ENCODE results near the gene AK5. TPM values are rescaled to one million over a fixed set of nuclear protein-coding genes. Genes with fewer than 3 reads are reported as not detected.

The AK5 gene
- polyA plus RNA-seq, 1 donor (not counting 4 experiments of a cell fraction or from before 2014, with no cell fraction given) = 0.30 TPM

GRCh38 chr1:77371396-77371795 is 89.6 kb downstream of the AK5 start:
- Histone ChIP-seq H3K9ac (ENCODE audit: control insufficient read depth, extremely low read depth, insufficient read depth, low read length) (no peak overlapping the region), H3K4me2 (ENCODE audit: control insufficient read depth, extremely low read depth, insufficient read depth, low read depth, low read length) (no peak overlapping the region), H3K4me1 (ENCODE audit: control insufficient read depth, extremely low read depth, insufficient read depth, low read length) (peaks cover 5% of the 10 kb centered on the region), H4K20me1 (ENCODE audit: control insufficient read depth, extremely low read depth, insufficient read depth, low read length) (no peaks in the 10 kb centered on the region), H3K4me3 (ENCODE audit: control insufficient read depth in 2 of 3, extremely low read depth in 1 of 3, insufficient read depth in 2 of 3, low read depth in 1 of 3, low read length in 3 of 3) (no peak overlapping the region), H3K36me3 (ENCODE audit: control insufficient read depth in 2 of 2, extremely low read depth in 1 of 2, insufficient read depth in 2 of 2, low read length in 2 of 2) (no peaks in the 10 kb centered on the region), H3K27ac (ENCODE audit: control insufficient read depth, insufficient read depth, low read length) (no peak overlapping the region), H3K9me1 (ENCODE audit: control insufficient read depth, extremely low read depth, insufficient read depth, low read length) (no peaks in the 10 kb centered on the region), H2AFZ (ENCODE audit: control insufficient read depth, low read length) (no peak overlapping the region), H3K27me3 (ENCODE audit: control insufficient read depth, extremely low read depth, insufficient read depth, low read length) (no peaks in the 10 kb centered on the region), H3K9me3 (ENCODE audit: control insufficient read depth, low read depth, low read length) (no peaks in the 10 kb centered on the region), H3K79me2 (ENCODE audit: control insufficient read depth, insufficient read depth, low read length) (no peaks in the 10 kb centered on the region)
- FAIRE-seq = no peak
- no peak for DNase-seq (ENCODE audit: low read depth, low spot score)
- TF ChIP-seq, protein P1, sequence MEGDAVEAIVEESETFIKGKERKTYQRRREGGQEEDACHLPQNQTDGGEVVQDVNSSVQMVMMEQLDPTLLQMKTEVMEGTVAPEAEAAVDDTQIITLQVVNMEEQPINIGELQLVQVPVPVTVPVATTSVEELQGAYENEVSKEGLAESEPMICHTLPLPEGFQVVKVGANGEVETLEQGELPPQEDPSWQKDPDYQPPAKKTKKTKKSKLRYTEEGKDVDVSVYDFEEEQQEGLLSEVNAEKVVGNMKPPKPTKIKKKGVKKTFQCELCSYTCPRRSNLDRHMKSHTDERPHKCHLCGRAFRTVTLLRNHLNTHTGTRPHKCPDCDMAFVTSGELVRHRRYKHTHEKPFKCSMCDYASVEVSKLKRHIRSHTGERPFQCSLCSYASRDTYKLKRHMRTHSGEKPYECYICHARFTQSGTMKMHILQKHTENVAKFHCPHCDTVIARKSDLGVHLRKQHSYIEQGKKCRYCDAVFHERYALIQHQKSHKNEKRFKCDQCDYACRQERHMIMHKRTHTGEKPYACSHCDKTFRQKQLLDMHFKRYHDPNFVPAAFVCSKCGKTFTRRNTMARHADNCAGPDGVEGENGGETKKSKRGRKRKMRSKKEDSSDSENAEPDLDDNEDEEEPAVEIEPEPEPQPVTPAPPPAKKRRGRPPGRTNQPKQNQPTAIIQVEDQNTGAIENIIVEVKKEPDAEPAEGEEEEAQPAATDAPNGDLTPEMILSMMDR (optimal IDR thresholded peaks at IDR 0.05 in 1 of 3, IDR thresholded peaks at IDR 0.05 in 1 of 3, conservative IDR thresholded peaks at IDR 0.05 in 1 of 3; ENCODE audit: extremely low read depth in 1 of 3, insufficient read depth in 2 of 3, low read length in 3 of 3) = no peak
- TF ChIP-seq EZH2 (IDR thresholded peaks at IDR 0.05; ENCODE audit: low read length) = no peak
- dilution Hi-C loops (cut with MboI; ENCODE audit: extremely low pct_ligation_motif_present, low sequenced_read_pairs) = no loop called here

- FAIRE-seq (no peak), DNase-seq (ENCODE audit: low read depth, low spot score) (no peak)
- no peaks in the 10 kb centered on the region for H3K9me1 ChIP-seq (ENCODE audit: control insufficient read depth, extremely low read depth, insufficient read depth, low read length)
- H3K79me2 ChIP-seq (ENCODE audit: control insufficient read depth, insufficient read depth, low read length) = no peaks in the 10 kb centered on the region
- H2AFZ ChIP-seq (ENCODE audit: control insufficient read depth, low read length) = no peak overlapping the region
- H3K4me1 ChIP-seq (ENCODE audit: control insufficient read depth, extremely low read depth, insufficient read depth, low read length) = peaks cover 5% of the 10 kb centered on the region
- no peaks in the 10 kb centered on the region for H4K20me1 ChIP-seq (ENCODE audit: control insufficient read depth, extremely low read depth, insufficient read depth, low read length)
- no peaks in the 10 kb centered on the region for H3K9me3 ChIP-seq (ENCODE audit: control insufficient read depth, low read depth, low read length)
- H3K27ac ChIP-seq (ENCODE audit: control insufficient read depth, insufficient read depth, low read length) = no peak overlapping the region
- no peaks in the 10 kb centered on the region for H3K36me3 ChIP-seq (ENCODE audit: control insufficient read depth in 2 of 2, extremely low read depth in 1 of 2, insufficient read depth in 2 of 2, low read length in 2 of 2)
- H3K4me3 ChIP-seq (ENCODE audit: control insufficient read depth in 2 of 3, extremely low read depth in 1 of 3, insufficient read depth in 2 of 3, low read depth in 1 of 3, low read length in 3 of 3) = no peak overlapping the region
- no peak overlapping the region for H3K9ac ChIP-seq (ENCODE audit: control insufficient read depth, extremely low read depth, insufficient read depth, low read length)
- no peak for TF ChIP-seq EZH2 (IDR thresholded peaks at IDR 0.05; ENCODE audit: low read length)
- TF ChIP-seq, protein P1 (optimal IDR thresholded peaks at IDR 0.05 in 1 of 3, IDR thresholded peaks at IDR 0.05 in 1 of 3, conservative IDR thresholded peaks at IDR 0.05 in 1 of 3; ENCODE audit: extremely low read depth in 1 of 3, insufficient read depth in 2 of 3, low read length in 3 of 3) = no peak
- no peak overlapping the region for H3K4me2 ChIP-seq (ENCODE audit: control insufficient read depth, extremely low read depth, insufficient read depth, low read depth, low read length)
- no peaks in the 10 kb centered on the region for H3K27me3 ChIP-seq (ENCODE audit: control insufficient read depth, extremely low read depth, insufficient read depth, low read length)
- dilution Hi-C loops (cut with MboI; ENCODE audit: extremely low pct_ligation_motif_present, low sequenced_read_pairs) = no loop called here
These were observed 91.9 kb downstream of the AK5 start for GRCh38 chr1:77373702-77374101.
